Natural killer cell (primary cell): ENCODE results near the gene JUN. TPM values are rescaled to one million over a fixed set of nuclear protein-coding genes. Genes with fewer than 3 reads are reported as not detected.

Experiments used
- ATAC-seq, 3 donors: fragments of 150-1000 bp in 2 of 3; fragments of 200-7000 bp in 1 of 3; cut with Tn5 transposase; 1 replicate in 1 of 3; 2 replicates in 2 of 3; pipeline ENCODE4 v1.10.0; 2021; ENCODE audit warnings: mild to moderate bottlenecking in 2 of 3, moderate library complexity in 2 of 3
- DNase-seq, 2 donors: peaks; one replicate each; pipeline versions ENCODE4 v3.0.0 to v3.0.0-alpha.2; 2013 to 2021; ENCODE audit warnings: mixed read lengths in 1 of 2
- H3K27ac ChIP-seq: one replicate; pipeline ENCODE4 v1.5.1; 2013; ENCODE audit warnings: mild to moderate bottlenecking, low read length
- H3K27me3 ChIP-seq: one replicate; pipeline ENCODE4 v1.6.1; 2013; ENCODE audit warnings: low read length; ENCODE audit not compliant: control insufficient read depth, insufficient read depth
- H3K36me3 ChIP-seq: one replicate; pipeline ENCODE4 v1.6.1; 2013; ENCODE audit warnings: low read length; ENCODE audit not compliant: control insufficient read depth, insufficient read depth
- H3K4me1 ChIP-seq: one replicate; pipeline ENCODE4 v1.6.1; 2013; ENCODE audit warnings: low read length; ENCODE audit not compliant: control insufficient read depth, insufficient read depth
- H3K4me3 ChIP-seq: one replicate; pipeline ENCODE4 v1.5.1; 2013; ENCODE audit warnings: low read length
- H3K9me3 ChIP-seq: one replicate; pipeline ENCODE4 v1.6.1; 2013; ENCODE audit warnings: low read length; ENCODE audit not compliant: control insufficient read depth, insufficient read depth
- H3K27ac Mint-ChIP-seq, 2 donors: one replicate each; pipeline ENCODE4 v1.8.0; 2022; ENCODE audit warnings: mild to moderate bottlenecking in 2 of 2, mixed read lengths in 2 of 2, moderate library complexity in 1 of 2
- H3K27me3 Mint-ChIP-seq, 2 donors: one replicate each; pipeline ENCODE4 v1.8.0; 2022; ENCODE audit warnings: low read depth in 2 of 2, mixed read lengths in 2 of 2
- H3K36me3 Mint-ChIP-seq: one replicate; pipeline ENCODE4 v1.8.0; 2022; ENCODE audit warnings: mixed read lengths
- H3K4me1 Mint-ChIP-seq, 2 donors: one replicate each; pipeline ENCODE4 v1.8.0; 2022; ENCODE audit warnings: mixed read lengths in 2 of 2
- H3K4me3 Mint-ChIP-seq: one replicate; pipeline ENCODE4 v1.8.0; 2022; ENCODE audit warnings: mild to moderate bottlenecking, moderate library complexity, mixed read lengths
- H3K9me3 Mint-ChIP-seq, 2 donors: one replicate each; pipeline ENCODE4 v1.8.0; 2022; ENCODE audit warnings: mixed read lengths in 2 of 2
- WGBS: methylation state at CpG from one replicate; pipeline ENCODE4 v1.1.7; 2013; ENCODE audit warnings: missing lambda C conversion rate; ENCODE audit not compliant: insufficient coverage; 5-methylcytosine and 5-hydroxymethylcytosine counted together
- intact Hi-C: fragments of 100-400 bp; cut with micrococcal nuclease; formaldehyde crosslinking; loops from one replicate; pipeline ENCODE4 v1.14.2; 2022
- total RNA-seq, 4 donors: library from RNA; stranded (reverse); fragments of 120-200 nt in 1 of 4; gene quantifications; one replicate each; pipeline versions ENCODE4 v1.2.3 to v1.2.4, GENCODE V29; 2013 to 2022
- TF ChIP-seq, protein P1 (sequence below): fragments of 200-600 bp; IDR thresholded peaks from one replicate; pipeline ENCODE4 v1.8.0; 2022; ENCODE audit warnings: antibody characterized with exemption

Gene JUN
- total RNA-seq, 3 donors from 2014 or later (not counting 1 experiment from before 2014, with no cell fraction given): 1,209 to 1,942 (median 1,808) TPM

DNA sequence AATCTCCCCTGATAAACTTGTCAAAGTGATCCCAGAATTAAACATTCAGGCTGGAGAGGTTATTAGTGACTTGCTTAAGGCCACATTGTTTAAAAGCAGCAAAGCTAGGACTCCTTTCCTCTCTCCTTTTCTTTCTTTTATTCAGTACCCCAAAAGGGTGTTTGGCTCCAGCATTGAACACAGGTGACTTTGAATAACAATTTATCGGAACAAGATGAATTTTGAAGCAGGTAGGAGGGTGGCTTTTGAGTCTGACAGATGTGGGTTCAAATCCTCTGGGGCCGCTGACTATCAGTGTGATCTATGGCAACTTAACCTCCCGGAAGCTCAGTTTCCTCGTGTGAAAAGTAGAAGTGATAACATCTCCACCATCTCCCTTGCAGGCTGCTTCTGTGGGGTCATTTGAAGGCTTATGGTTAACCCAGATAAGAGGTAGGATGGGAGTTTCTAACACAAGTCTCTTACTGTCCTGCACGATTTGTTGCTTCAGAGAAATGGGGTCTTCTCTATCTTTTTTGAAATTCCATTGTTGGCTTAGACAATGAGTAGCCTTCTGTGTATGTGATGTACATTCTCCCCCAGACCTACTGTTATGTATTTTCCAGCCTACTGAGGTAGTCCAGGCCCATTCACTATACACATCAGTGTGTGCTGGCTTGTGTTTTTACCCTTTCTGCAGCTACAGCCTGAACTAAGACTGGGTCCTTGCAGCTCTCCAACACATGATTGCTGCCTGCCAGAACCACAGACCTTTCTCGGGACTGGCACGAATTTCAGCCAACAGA is 29.0 kb downstream of the JUN start:
- Mint-ChIP-seq H3K9me3 (no peaks in the 10 kb centered on the region), H3K4me3 (peak overlapping the region; percentile 85), H3K36me3 (no peaks in the 10 kb centered on the region), H3K27ac (peak overlapping the region; percentile 89 to 92), H3K4me1 (peaks cover 88 to 93% of the 10 kb centered on the region in 2 donors), H3K27me3 (no peaks in the 10 kb centered on the region)
- ATAC-seq (peak; percentile 44 to 81 (median 76)), DNase-seq (peak; percentile 19 to 69)
- no peaks in the 10 kb centered on the region for H3K27me3 ChIP-seq
- H3K4me1 ChIP-seq: peaks cover 51% of the 10 kb centered on the region
- no peak overlapping the region for H3K4me3 ChIP-seq
- WGBS: 12% methylated on average over 5 of the region's 7 CpGs
- TF ChIP-seq, protein P1, sequence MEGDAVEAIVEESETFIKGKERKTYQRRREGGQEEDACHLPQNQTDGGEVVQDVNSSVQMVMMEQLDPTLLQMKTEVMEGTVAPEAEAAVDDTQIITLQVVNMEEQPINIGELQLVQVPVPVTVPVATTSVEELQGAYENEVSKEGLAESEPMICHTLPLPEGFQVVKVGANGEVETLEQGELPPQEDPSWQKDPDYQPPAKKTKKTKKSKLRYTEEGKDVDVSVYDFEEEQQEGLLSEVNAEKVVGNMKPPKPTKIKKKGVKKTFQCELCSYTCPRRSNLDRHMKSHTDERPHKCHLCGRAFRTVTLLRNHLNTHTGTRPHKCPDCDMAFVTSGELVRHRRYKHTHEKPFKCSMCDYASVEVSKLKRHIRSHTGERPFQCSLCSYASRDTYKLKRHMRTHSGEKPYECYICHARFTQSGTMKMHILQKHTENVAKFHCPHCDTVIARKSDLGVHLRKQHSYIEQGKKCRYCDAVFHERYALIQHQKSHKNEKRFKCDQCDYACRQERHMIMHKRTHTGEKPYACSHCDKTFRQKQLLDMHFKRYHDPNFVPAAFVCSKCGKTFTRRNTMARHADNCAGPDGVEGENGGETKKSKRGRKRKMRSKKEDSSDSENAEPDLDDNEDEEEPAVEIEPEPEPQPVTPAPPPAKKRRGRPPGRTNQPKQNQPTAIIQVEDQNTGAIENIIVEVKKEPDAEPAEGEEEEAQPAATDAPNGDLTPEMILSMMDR: no peak
- no peaks in the 10 kb centered on the region for H3K9me3 ChIP-seq
- no peaks in the 10 kb centered on the region for H3K36me3 ChIP-seq
- peak overlapping the region; percentile 56 for H3K27ac ChIP-seq
- intact Hi-C loops: loop anchor here (1.0 to 10.0 kb wide), 2 partner anchors 29 to 540 kb away; partner anchors contain the start of genes FGGY and JUN

GRCh38 chr1:58754073-58754613 is 29.7 kb downstream of the JUN start:
- TF ChIP-seq, protein P1: no peak
- H3K4me3 ChIP-seq: no peak overlapping the region
- no peak for DNase-seq
- peak overlapping the region; percentile 85 for H3K4me3 Mint-ChIP-seq
- H3K27me3 Mint-ChIP-seq: no peaks in the 10 kb centered on the region
- intact Hi-C loops: loop anchor here (10.0 kb wide), 1 partner anchor 541 kb away; the partner anchor contains the start of gene FGGY
- peaks cover 91 to 94% of the 10 kb centered on the region in 2 donors for H3K4me1 Mint-ChIP-seq
- H3K9me3 Mint-ChIP-seq: no peaks in the 10 kb centered on the region
- no peaks in the 10 kb centered on the region for H3K9me3 ChIP-seq
- no peaks in the 10 kb centered on the region for H3K27me3 ChIP-seq
- no peaks in the 10 kb centered on the region for H3K36me3 ChIP-seq
- ATAC-seq: no peak
- WGBS: 84% methylated on average over 3 of the region's 3 CpGs
- no peaks in the 10 kb centered on the region for H3K36me3 Mint-ChIP-seq
- H3K27ac ChIP-seq: no peak overlapping the region
- peaks cover 58% of the 10 kb centered on the region for H3K4me1 ChIP-seq
- H3K27ac Mint-ChIP-seq: peak overlapping the region; percentile 89 to 92

GRCh38 chr1:58753431-58753866 is 30.4 kb downstream of the JUN start:
- 98% methylated on average over 4 of the region's 4 CpGs for WGBS
- Histone ChIP-seq H3K36me3 (no peaks in the 10 kb centered on the region), H3K9me3 (no peaks in the 10 kb centered on the region), H3K4me3 (no peak overlapping the region), H3K27ac (no peak overlapping the region), H3K4me1 (peaks cover 63% of the 10 kb centered on the region), H3K27me3 (no peaks in the 10 kb centered on the region)
- H3K27ac Mint-ChIP-seq: peak overlapping the region in 1 of 2 donors; percentile 89
- intact Hi-C loops: loop anchor here (10.0 kb wide), 1 partner anchor 541 kb away; the partner anchor contains the start of gene FGGY
- TF ChIP-seq, protein P1: no peak
- no peaks in the 10 kb centered on the region for H3K27me3 Mint-ChIP-seq
- H3K9me3 Mint-ChIP-seq: no peaks in the 10 kb centered on the region
- no peaks in the 10 kb centered on the region for H3K36me3 Mint-ChIP-seq
- DNase-seq: no peak
- H3K4me1 Mint-ChIP-seq: peaks cover 89 to 91% of the 10 kb centered on the region in 2 donors
- peak overlapping the region; percentile 47 for H3K4me3 Mint-ChIP-seq
- no peak for ATAC-seq
